GM18511 (cell line): ENCODE data around the gene SRCAP.

Experiments used
- ATAC-seq: cut with Tn5 transposase; IDR thresholded peaks from one replicate; pipeline ENCODE4 v1.9.1; 2021; ENCODE audit warnings: mild to moderate bottlenecking, moderate library complexity; ENCODE audit not compliant: unreplicated experiment

Gene SRCAP

DNA sequence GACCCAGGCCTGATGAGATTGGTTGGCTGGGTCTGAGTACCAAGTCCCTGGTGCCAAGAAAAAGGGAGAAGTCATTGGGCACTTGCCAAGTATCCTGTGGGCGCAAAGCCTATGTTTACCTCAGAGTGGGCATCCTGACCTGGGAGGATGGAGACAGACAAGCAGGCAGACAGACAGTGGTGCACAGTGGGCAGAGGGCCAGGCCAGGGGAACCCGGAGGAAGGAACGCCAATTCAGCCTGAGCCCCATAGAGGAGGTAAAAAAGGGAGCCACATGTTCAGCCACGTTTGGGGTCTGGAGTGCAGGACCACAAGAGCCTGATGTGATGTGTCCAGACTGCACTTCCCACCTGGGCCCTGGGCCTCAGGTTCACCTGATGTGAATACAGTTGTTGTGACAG lies 54.6 kb downstream of the SRCAP start:
- ATAC-seq = no peak

DNA sequence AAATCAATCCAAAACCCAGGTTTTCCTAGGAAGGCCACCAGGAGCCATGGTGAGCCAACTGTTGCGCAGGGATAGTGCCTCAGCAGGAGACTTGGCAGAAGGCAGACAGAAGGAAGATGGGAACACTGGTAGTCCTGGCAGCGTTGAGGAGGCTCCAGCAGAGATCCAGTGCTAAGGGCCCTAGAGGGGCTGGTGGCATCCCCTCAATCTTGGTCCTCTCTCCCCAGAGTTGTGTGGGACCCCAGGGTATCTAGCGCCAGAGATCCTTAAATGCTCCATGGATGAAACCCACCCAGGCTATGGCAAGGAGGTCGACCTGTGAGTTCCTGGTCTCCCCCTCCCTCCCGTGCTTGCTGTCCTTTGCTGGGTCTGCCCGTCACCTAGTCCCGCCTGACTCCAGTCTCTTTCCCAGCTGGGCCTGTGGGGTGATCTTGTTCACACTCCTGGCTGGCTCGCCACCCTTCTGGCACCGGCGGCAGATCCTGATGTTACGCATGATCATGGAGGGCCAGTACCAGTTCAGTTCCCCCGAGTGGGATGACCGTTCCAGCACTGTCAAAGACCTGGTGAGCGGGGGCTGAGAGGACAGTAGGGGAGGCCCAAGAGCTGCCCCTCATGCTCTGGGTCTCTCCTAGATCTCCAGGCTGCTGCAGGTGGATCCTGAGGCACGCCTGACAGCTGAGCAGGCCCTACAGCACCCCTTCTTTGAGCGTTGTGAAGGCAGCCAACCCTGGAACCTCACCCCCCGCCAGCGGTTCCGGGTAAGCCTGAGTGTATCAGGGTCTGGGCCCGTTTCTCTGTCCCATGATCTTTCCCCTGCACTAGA lies 57.2 kb downstream of the SRCAP start:
- no peak for ATAC-seq

DNA sequence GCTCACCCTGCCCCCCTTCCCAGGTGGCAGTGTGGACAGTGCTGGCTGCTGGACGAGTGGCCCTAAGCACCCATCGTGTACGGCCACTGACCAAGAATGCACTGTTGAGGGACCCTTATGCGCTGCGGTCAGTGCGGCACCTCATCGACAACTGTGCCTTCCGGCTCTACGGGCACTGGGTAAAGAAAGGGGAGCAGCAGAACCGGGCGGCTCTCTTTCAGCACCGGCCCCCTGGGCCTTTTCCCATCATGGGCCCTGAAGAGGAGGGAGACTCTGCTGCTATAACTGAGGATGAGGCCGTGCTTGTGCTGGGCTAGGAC lies 57.8 kb downstream of the SRCAP start:
- no peak for ATAC-seq

DNA sequence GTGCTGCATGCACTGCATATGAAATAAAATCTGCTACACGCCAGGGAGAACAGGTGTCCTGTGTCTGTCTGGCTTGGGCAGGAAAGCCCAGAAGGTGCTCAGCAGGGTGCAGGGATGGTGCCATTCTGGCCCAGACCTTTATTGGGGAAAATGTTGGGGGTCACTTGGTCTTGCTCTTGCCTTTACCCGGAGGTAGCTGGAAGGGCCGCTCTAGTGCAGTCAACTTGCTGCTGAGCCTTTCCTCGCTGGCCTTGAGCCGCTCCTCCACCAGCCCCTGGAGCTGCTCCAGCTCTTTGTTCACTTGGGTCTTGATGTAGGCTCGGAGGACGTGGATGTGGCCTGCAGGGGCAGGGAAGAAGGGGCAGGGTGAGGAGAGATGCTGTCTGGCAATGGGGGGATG lies 58.3 kb downstream of the SRCAP start:
- no peak for ATAC-seq

DNA sequence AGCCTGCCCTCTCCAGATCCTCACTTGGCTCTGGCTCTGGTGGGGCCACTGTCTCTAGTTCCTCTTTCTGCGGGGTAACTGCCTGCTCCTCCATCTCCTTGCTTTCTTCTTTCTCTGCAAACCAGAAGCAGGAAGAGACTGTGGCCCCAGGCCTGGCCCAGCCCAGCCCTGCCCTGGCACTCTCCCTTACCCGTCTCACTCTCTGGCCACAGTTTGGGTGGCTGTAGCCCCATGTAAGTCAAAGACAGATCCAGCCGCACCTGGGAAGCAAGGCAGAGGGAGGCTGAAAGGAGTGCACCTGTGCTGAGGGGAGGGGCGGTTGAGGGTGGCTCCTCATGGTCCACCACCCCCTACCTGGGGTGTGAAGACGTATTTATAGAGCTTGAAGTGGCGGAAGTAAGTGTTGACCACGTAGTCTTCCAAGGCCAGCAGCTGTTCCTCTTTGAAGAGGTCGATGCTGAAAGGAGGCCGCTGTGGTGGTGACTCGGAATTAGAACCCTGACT lies 60.1 kb downstream of the SRCAP start:
- ATAC-seq = no peak

DNA sequence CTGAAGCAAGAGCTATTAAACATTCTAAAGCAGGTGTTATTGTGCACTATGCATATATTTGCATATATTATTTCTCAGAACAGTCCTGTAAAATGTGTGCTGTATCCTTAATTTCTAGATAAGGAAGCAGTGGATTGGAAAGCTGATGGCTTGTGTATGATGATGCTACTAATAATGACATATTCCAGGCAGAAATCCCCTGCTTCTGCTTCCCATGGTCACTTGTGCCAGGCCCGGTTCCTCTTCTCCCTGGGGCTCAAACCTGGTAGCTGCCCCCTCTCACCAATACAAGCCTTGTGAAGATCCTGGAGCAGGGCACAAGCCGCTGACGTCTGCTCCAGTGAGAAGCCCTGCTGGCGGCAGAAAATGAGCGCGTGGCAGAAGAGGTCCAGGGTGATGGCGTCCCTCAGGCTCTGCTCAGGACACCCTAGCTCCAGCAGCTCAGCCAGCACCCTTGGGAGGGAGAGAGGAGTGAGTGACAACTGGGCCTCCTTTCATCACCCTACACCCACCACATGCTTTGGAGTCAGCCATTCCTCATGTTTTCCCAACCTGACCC lies 61.1 kb downstream of the SRCAP start:
- ATAC-seq = no peak

DNA sequence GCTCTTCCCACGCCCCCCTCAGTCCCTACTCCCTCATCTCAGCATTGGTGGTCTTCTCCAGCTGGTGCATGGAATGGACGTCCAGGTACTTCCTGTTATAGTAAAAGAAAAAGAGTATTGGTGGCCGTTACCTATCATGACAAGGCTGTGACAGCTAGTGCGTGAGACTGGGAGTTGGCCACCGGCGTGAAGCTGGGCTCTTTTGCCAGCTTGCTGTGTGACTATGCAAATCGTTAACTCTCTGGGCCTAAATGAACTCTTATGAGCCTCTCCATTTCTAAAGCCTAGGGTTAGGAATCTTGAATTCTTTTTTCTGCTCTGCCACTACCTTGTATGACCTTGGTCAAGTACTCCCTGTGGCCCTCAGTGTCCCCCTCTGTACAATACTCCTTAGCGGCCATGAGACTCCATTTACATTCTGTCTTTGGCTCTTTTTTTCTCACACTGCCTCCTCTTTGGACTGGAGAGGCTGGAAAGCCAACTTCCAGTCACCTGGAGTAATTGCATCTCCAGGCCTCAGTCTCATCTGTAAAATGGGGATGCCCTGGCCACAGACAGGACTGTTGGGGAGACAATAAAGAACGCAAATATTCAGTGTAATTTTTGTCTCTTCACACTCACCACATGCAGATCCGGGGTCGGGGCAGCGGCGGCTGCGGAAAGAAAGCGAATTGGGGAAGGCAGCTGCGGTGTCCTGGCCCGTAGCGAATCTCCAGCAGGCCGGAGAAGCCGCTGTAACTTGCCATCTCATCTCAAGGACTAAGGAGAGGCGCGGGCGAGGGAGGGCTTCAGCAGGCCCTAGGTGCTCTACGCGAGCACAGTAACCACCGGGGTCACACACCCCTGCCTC lies 61.8 kb downstream of the SRCAP start:
- no peak for ATAC-seq

DNA sequence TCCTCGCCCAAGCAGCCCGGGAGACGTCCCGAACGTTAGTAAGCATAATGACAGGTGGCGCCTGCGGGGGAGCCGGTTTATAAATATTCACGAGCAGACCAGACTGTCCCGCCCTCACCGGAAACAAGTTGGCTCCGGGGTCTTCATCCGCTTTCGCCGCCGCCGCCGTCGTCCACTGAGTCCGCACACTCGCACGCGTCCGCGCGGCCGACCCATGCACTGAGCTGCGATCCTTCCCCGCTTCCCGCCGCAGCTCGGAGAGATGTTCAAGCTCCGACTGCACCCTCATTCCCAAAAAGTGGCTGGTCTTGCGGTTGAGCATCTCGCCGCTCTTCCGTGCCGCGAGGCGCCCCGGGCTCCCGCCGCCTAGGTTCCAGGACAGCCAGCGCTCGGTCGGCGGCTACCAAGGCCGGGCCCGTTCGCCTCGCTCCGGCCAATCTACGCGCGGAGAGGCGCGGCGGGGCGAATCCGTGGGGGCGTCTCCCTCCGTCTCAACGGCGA lies 62.5 kb downstream of the SRCAP start:
- ATAC-seq = peak; percentile 49

DNA sequence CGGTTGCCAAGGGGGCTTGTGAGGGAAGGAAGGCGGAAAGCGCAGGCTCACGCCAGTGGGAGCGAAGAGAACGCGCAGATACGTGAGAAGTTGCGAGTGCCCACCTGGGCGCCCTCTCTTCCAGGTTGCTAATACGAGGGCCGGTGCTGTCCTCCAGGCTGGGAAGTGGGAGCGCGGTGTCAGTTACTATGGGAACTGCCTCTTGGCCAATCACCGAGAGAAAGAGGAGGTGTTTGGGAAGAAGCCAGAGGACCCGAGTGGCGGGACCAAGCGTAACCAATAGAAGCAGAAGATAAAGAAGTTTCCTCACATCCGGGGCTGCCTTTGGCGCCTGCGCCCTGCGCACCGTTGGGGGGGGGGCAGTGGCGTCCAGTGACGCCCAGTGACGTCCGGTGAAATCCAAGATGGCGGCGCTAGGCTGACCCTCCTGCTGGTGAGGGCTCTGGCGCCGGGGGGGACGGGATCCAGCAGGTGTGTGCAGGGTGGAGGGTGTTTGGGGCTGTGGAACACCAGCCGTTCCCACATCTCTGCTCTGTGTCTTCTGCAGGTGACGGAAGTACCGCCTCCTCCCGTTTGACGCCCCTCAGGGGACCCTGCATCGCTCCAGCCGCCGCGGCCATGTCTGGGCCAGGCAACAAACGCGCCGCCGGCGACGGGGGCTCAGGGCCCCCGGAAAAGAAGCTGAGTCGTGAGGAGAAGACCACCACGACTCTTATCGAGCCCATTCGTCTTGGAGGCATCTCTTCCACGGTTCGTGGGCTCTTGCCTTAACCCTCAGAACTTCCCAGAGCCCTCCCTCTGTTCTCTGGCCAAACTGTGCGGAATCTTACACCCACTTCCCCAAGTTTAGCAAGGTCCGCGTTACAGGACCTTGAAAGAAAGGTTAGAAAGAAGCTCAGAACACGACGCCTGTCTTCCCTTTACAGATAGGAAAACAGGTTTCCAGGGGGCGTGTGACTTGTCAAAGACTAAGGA lies 63.2 kb downstream of the SRCAP start, which contains the start of the genes CFAP119 and RNF40:
Gene CFAP119, minus strand, starts transcription at position 135 of the 975 bp plus-strand sequence. CDS start 314 bp downstream, outside the sequence.
Gene RNF40, plus strand, starts transcription at position 395 of the 975 bp plus-strand sequence. Its CDS starts 224 bp downstream, at position 619.
- peak; percentile 91 for ATAC-seq

DNA sequence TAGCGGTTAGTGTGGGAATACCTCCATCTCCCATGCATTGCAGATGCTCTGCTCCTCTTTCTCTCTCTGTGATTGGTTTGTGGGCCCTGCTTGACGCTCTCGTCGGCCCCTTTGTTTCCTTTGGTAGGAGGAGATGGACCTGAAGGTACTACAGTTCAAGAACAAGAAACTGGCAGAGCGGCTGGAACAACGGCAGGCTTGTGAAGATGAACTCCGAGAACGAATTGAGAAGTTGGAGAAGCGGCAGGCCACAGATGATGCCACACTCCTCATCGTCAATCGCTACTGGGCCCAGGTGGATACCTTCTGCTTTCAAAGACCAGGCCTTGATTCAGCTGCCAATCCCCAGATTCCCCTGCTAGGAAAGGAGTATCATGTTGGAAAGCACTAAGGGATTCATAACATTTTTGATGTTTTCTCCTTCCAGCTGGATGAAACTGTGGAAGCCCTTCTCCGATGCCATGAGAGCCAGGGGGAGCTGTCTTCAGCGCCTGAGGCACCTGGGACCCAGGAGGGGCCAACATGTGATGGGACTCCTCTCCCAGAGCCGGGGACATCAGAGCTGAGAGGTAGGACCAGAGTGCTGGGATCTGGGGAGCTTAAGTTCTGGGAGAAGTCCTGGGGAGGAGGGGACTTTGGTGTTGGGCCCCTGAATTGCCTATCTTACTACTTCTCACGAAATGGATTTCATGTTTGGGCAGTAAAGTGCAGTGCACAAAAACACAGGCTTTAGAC lies 64.2 kb downstream of the SRCAP start:
- no peak for ATAC-seq

DNA sequence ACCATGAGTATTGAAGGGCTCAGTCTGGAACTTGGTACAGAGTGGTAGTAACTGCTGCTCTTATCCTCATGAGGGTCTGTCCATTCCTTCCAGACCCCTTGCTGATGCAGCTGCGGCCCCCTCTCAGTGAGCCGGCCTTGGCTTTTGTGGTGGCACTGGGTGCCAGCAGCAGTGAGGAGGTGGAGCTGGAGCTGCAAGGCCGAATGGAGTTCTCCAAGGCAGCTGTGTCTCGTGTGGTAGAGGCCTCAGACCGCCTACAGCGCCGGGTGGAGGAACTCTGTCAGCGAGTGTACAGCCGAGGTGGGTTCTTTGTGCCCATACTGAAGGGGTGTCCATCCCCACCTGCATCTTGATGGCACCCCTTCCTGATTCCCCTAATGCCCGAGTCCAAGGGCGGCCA lies 65.1 kb downstream of the SRCAP start:
- no peak for ATAC-seq

DNA sequence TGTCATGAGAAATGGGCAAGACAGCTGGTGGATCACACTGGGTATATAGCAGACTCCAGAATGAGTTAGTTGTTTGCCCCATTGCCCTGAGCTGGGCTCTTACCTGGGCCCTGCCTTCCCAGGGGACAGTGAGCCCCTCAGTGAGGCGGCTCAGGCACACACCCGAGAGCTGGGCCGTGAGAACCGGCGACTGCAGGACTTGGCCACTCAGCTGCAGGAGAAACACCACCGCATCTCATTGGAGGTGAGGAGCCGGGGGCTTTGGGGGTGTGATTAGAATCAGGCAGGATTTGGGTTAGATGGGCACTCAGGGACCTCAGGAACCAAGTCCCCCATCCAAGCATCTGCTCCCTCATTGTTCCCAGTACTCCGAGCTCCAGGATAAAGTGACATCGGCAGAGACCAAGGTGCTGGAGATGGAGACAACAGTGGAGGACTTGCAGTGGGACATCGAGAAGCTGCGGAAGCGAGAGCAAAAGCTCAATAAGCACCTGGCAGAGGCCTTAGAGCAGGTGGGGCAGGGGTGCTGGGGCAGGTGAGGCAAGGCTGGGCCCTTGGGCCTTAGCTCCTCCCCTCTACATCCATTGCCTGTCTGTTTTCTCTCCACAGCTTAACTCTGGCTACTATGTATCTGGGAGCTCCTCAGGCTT lies 66.0 kb downstream of the SRCAP start:
- ATAC-seq = no peak

DNA sequence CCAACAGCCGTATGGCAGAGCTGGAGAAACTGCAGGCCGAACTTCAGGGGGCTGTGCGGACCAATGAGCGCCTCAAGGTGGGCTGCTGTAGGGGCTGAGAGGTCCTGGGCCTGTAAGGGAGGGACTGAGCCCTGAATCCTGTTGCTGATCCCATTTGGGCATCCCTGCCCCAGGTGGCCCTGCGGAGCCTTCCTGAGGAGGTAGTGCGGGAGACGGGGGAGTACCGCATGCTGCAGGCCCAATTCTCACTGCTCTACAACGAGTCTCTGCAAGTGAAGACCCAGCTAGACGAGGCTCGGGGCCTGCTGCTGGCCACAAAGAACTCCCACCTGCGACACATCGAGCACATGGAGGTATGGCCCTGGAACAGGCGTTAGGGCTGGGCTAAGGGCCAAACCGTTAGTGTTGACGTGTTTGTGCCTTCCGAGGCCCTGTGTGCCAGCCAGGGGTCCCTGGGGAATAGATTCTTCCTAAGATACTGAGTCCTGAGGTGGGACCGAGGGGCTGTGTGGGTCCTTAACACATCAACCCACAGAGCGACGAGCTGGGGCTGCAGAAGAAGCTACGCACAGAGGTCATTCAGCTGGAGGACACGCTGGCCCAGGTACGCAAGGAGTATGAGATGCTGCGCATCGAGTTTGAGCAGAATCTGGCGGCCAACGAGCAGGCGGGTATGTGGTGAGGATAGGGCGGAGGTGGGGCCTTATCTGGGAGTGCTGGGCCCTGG lies 67.4 kb downstream of the SRCAP start:
- no peak for ATAC-seq

DNA sequence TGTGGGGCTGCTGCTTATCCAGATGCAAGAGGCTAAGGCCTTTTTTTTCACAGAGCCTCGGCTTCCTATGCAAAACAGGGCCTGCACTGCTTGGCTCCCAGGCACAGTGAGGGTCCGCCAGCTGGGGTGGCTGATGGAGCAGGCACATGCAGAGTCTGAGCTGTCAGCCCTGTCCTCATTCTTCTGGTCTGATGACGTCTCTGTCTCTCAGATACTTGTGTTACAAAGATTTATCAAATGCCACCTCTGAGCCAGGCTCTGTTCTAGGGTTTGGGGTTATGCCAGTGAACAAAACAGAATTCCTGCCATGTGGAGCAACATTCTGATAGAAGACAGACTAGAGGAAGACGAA lies 67.9 kb downstream of the SRCAP start:
- no peak for ATAC-seq

DNA sequence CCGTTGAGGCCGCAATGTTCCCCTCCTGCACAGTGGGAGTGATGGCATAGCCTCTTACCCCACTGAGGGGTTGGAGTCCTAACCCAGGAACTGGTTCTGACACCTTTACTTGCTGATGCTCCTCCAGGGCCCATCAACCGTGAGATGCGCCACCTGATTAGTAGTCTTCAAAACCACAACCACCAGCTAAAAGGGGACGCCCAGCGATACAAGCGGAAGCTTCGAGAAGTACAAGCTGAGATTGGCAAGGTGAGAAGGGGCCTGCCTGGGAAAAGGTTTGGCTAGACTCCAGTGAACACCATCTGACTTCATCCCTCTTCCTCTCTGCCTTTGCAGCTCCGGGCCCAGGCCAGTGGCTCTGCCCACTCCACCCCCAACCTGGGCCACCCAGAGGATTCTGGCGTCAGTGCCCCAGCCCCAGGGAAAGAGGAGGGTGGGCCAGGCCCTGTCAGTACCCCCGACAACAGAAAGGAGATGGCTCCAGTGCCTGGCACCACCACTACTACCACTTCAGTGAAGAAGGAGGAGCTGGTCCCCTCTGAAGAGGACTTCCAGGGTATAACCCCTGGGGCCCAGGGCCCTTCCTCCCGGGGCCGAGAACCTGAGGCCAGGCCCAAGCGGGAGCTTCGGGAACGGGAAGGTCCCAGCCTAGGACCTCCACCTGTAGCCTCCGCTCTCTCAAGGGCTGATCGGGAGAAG lies 68.9 kb downstream of the SRCAP start:
- no peak for ATAC-seq

DNA sequence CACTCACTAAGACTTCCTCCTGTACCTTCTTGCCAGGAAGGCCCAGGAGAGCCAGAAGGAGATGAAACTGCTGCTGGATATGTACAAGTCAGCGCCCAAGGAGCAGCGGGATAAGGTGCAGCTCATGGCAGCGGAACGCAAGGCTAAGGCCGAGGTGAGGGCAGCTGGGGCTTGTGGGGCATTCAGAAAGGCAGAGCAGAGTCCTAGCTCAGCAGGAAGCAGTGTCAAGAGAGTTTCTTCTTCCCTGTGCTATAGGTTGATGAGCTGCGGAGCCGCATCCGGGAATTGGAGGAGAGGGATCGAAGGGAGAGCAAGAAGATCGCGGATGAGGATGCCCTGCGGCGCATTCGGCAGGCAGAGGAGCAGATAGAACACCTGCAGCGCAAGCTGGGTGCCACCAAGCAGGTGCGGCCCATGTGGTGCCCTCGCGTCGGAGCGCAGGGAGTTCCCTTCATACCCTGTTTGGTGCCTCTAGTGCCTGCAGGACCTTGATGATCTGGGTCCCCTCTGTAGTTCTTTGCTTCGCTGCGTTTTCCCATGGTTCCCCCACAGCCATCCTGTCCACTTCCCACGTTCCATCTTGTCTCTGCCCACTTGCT lies 69.7 kb downstream of the SRCAP start:
- ATAC-seq = no peak

DNA sequence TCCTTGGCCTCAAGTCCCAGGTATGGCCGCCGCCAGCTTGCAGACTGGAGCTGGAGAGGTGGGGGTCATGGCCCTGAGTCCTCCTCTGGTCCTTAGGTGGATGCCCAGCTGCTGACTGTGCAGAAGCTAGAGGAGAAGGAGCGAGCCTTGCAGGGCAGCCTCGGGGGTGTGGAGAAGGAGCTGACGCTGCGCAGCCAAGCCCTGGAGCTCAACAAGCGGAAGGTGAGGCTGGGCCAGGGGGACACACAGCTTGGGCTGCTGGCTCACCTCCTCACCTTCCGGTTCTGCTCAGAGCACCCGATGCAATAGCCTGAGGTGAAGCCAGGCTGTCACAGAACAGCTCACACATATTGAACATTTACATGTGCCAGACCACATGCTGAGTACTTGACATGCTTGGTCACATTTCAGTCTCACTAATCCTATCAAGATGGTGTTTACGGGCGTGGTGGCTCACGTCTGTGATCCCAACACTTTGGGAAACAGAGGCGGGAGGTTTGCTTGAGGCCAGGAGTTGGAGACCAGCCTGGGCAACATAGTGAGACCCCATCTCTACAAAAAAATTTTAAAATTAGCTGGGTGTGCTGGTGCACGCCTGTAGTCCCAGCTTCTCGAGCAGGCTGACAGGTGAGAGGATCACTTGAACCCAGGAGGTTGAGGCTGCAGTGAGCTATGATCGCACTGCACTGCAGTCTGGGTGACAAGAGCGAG lies 70.6 kb downstream of the SRCAP start:
- ATAC-seq = no peak
